HCT116 (cell line): ENCODE measurements around the gene PCDH9.

ENCODE experiments used
- ATF3 ChIP-seq: IDR thresholded peaks from 2 replicates; pipeline ENCODE4 v1.6.1; 2012
- CTCF ChIP-seq, 3 experiments: fragments of 200-600 bp in 1 of 3; sonication (generic) in 1 of 3; IDR thresholded peaks in 2 of 3; conservative IDR thresholded peaks in 1 of 3; 2 replicates each; pipeline ENCODE4 v1.5.1; 2012 to 2017; ENCODE audit warnings: low read depth in 2 of 3, low read length in 2 of 3, antibody characterized with exemption in 1 of 3, borderline replicate concordance in 1 of 3, control low read depth in 1 of 3, mild to moderate bottlenecking in 1 of 3, mixed read lengths in 1 of 3, mixed run types in 1 of 3, moderate library complexity in 1 of 3; ENCODE audit not compliant: insufficient read depth in 1 of 3
- ELF1 ChIP-seq: IDR thresholded peaks from 2 replicates; pipeline ENCODE4 v1.6.1; 2012; ENCODE audit warnings: low read depth, borderline replicate concordance
- EZH2 ChIP-seq: fragments of 200-600 bp; sonication (generic); IDR thresholded peaks from 2 replicates; pipeline ENCODE4 v1.6.1; 2017; ENCODE audit warnings: antibody characterized with exemption, mixed run types
- EZH2phosphoT487 ChIP-seq: fragments of 200-600 bp; IDR thresholded peaks from 2 replicates; pipeline ENCODE4 v1.6.1; 2018; ENCODE audit warnings: antibody characterized with exemption, borderline replicate concordance
- MAX ChIP-seq: IDR thresholded peaks from 2 replicates; pipeline ENCODE4 v1.6.1; 2012
- POLR2A ChIP-seq: IDR thresholded peaks from 2 replicates; pipeline ENCODE4 v1.7.0; 2011; ENCODE audit warnings: borderline replicate concordance; ENCODE audit not compliant: insufficient read depth, insufficient read length; ENCODE audit errors: extremely low read depth
- POLR2AphosphoS5 ChIP-seq: IDR thresholded peaks from 2 replicates; pipeline ENCODE4 v1.6.1; 2011; ENCODE audit warnings: mild to moderate bottlenecking, low read depth, low read length, moderate library complexity
- SIN3A ChIP-seq: IDR thresholded peaks from 2 replicates; pipeline ENCODE4 v1.6.1; 2012; ENCODE audit warnings: low read depth
- ZNF274 ChIP-seq: fragments of 200-500 bp; sonication (Bioruptor generic); IDR thresholded peaks from 2 replicates; pipeline ENCODE4 v1.6.1; 2014; ENCODE audit warnings: mild to moderate bottlenecking, low read depth, low read length, inconsistent platforms
- TF ChIP-seq, protein P1 (sequence below): IDR thresholded peaks from 2 replicates; pipeline ENCODE4 v1.6.1; 2012; ENCODE audit warnings: low read depth

DNA sequence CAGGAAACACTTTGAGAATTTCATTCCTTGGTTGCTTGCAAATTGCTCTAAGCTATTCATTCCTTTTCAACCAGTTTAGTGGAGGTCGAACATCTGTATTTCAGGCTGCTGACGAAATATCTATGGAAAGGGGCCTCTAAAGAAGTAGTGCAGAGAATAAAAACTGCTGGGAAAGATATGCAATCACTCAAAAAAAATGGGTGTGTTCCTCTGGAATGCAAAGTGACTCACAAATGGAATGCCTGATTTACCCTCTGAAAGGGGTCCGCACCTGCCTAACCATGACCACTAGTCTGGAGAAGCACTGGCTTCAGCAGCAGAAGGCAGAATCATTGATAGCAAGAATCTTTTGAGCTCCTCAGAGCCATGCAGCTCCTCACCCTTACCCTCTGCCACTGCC is 129.4 kb downstream of the PCDH9 start:
- TF ChIP-seq CTCF (IDR thresholded peaks at IDR 0.05 in 2 of 3, conservative IDR thresholded peaks at IDR 0.05 in 1 of 3; ENCODE audit: borderline replicate concordance in 1 of 3, insufficient read depth in 1 of 3, low read depth in 2 of 3, low read length in 2 of 3) (no peak), POLR2AphosphoS5 (no peak), EZH2 (no peak), ELF1 (no peak), ATF3 (no peak), ZNF274 (no peak), SIN3A (no peak), MAX (no peak), POLR2A (no peak), EZH2phosphoT487 (no peak)
- TF ChIP-seq, protein P1, sequence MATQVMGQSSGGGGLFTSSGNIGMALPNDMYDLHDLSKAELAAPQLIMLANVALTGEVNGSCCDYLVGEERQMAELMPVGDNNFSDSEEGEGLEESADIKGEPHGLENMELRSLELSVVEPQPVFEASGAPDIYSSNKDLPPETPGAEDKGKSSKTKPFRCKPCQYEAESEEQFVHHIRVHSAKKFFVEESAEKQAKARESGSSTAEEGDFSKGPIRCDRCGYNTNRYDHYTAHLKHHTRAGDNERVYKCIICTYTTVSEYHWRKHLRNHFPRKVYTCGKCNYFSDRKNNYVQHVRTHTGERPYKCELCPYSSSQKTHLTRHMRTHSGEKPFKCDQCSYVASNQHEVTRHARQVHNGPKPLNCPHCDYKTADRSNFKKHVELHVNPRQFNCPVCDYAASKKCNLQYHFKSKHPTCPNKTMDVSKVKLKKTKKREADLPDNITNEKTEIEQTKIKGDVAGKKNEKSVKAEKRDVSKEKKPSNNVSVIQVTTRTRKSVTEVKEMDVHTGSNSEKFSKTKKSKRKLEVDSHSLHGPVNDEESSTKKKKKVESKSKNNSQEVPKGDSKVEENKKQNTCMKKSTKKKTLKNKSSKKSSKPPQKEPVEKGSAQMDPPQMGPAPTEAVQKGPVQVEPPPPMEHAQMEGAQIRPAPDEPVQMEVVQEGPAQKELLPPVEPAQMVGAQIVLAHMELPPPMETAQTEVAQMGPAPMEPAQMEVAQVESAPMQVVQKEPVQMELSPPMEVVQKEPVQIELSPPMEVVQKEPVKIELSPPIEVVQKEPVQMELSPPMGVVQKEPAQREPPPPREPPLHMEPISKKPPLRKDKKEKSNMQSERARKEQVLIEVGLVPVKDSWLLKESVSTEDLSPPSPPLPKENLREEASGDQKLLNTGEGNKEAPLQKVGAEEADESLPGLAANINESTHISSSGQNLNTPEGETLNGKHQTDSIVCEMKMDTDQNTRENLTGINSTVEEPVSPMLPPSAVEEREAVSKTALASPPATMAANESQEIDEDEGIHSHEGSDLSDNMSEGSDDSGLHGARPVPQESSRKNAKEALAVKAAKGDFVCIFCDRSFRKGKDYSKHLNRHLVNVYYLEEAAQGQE, result no peak
